GM19240 (cell line): ENCODE results near the gene LRRK1.

ENCODE experiments used
- DNase-seq: peaks from one replicate; pipeline ENCODE4 v3.0.0; 2011; ENCODE audit warnings: low spot score; ENCODE audit not compliant: insufficient read length

The LRRK1 gene

DNA sequence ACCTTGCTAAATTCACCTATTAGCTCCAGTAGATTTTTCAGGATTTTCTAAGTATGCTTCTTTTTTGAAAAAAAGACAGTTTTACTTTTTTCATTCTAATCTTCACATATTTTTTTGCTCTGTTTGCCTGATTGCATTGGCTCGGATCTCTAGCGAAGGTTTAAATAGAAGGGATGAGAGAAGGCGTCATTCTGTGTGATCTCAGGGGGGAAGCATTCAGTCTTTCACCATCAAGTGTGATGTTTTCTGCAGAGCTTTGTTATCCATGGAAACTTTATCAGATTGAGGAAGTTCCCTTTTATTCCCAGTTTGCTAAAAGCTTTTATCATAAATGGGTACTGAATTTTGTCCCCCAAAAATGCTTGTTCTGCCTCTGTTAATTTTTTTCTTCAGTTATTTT is 120.3 kb downstream of the LRRK1 start:
- no peak for DNase-seq

DNA sequence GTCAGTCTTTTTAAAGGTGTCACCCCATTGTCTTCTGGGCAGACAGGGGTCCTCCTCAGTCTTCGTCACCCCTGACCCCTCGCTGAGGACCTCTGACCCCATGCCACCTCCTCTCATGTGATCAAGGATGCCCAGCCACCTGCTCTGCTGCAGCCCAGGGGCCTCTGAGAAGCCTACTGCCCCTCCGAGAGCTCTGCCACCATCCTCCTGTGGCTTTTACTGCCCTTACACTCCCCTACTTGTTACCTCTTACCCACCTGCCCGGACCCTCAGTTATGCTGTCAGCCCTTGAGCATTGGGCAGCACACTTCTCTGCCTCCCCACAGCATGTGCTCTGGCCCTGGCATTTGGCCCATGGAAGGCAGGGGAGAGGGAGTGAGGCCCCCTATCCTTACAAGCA is 123.2 kb downstream of the LRRK1 start:
- DNase-seq: no peak

- DNase-seq: no peak
These were observed 123.9 kb downstream of the LRRK1 start for GRCh38 chr15:101043011-101043410.

GRCh38 chr15:101043911-101044624 is 124.9 kb downstream of the LRRK1 start:
- DNase-seq: no peak

DNA sequence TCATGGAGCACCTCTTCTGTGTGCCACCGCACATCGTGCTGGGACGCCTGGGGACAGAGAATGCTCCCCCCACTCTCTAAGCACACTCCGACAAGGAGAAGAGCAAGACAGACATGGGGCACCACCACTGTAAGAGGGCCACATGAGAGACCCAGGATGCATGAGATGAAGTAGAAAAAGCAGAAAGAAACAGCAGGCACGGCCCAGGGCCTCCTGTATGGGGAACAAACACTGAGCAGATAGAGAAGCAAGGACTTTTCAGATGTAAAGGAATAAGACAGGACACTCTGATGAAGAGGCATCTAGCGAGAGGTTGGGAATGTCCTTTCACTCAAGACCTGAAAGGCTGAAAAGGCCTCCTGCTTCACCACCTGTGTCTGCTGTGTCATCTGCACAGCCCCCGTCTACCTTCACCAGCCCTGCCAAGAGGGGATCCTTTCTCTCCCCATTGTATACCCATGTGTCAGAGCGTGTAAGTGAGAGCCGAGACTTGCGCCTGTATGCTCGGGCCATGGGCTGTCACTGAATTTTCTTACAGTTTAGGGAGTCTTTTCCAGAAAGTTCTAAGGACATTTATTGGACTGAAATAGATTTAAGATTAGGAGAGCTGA is 125.6 kb downstream of the LRRK1 start:
- no peak for DNase-seq

DNA sequence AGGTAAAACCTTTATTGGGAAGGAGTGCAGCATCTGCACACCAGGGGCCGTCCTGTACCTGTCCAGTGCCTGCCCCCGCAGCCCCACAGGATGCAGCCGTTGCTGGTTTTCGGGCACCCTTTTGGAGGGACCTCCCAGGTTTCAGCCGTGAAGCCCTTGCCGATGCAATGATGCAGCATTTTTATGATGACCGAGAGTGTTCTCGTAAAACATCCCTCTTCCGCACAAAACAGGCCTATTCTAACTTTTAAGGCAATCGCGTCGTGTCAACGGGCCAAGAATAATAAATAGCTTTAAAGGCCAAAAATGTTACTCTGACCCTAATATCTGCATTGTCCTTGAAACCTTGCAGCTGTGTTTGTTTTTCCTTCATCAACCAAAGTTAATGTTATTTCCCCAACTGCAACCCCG is 126.1 kb downstream of the LRRK1 start:
- DNase-seq: no peak

DNA sequence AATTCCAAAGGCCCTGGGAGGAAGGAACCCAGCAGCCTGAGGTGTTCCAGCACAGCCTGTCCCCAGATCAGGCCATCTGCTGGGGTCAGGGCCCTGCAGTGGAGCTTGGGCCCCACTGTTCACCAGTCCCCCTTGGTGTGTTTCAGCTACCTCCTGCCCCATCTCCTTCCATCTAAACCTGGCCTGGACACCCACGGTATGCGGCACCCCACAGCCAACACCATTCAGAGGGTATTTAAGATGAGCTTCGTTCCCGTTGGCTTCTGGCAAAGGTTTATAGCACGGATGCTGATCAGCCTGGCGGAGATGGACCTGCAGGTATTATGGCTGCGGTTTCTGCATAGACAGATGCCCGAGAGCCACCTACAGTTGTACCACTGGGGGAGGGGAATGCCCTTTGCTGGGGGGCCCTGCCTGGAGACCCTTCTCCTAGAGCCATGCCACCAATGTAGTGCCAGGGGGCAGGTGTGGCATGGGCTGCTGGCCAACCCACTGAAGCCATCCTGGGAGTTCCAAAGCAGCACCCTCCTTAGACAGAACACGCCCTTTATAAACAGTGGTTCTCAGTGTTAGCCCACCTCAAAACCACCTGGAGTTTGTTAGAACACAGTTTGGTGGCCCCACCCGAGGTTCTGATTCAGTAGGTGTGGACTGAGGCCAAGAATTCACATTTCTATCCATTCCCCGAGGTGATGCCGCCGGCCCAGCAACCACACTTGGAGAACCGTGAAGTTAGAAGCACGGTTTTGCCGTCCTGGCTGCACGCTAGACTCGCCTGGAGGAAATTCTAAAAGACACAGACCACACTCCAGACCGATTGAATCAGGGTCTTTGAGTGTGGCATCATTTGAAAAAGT is 126.9 kb downstream of the LRRK1 start:
- DNase-seq: no peak

GRCh38 chr15:101046826-101047225 is 127.7 kb downstream of the LRRK1 start:
- no peak for DNase-seq

GRCh38 chr15:101047301-101047781 is 128.2 kb downstream of the LRRK1 start:
- DNase-seq: no peak

GRCh38 chr15:101048176-101048575 is 129.0 kb downstream of the LRRK1 start:
- no peak for DNase-seq

DNA sequence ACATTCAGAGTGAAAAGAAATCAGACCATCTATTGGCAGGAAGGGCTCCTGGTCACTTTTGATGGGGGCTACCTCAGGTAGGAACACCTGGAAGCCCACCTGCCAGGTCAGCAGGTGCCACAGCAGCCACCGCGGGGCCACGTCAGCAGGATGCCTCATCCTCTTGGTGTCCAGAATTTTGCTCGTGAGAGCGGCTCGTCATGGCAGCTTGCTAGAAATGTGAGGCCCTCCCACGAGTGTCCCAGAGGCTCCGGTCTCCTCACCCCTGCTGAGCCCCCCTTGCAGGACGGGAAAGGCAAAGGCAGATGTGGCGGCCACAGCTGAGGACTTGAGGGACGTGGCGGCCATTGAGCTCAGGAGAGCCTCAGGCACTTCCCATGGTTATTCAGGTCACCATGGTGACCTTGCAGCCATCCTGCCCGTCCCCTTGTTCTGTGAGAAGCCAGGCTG is 129.4 kb downstream of the LRRK1 start:
- no peak for DNase-seq

GRCh38 chr15:101049282-101049681 is 130.1 kb downstream of the LRRK1 start:
- DNase-seq: no peak

- no peak for DNase-seq
These were observed 130.9 kb downstream of the LRRK1 start for GRCh38 chr15:101049856-101050622.

GRCh38 chr15:101050623-101051290 is 131.6 kb downstream of the LRRK1 start:
- no peak for DNase-seq

DNA sequence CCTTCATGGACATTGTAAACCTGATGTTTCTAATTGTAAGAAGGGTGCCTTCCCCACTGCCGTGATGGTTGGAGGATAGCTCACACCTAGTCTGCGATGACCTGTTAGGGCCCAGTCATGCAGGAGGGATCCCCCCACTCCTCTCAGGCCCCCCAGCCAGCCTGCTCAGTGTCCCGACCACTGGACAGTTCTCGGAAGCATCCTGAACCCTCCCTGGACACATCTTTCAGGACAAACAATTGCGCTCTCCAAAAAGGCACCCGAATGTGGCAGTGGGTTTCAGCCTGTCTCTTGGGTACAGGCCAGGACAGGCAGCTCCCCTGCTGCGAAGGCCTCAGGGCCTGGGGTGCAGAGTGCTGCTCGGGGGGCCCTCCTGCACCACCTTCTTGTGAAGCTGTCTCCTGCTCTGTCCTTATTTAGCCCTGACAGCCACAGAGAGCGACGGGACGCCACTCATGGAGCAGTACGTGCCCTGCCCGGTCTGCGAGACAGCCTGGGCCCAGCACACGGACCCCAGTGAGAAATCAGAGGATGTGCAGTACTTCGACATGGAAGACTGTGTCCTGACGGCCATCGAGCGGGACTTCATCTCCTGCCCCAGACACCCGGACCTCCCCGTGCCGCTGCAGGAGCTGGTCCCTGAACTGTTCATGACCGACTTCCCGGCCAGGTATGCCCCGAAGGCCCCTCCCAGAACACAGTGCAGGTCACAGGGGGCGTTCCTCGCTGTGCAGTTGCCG is 132.3 kb downstream of the LRRK1 start:
- no peak for DNase-seq

DNA sequence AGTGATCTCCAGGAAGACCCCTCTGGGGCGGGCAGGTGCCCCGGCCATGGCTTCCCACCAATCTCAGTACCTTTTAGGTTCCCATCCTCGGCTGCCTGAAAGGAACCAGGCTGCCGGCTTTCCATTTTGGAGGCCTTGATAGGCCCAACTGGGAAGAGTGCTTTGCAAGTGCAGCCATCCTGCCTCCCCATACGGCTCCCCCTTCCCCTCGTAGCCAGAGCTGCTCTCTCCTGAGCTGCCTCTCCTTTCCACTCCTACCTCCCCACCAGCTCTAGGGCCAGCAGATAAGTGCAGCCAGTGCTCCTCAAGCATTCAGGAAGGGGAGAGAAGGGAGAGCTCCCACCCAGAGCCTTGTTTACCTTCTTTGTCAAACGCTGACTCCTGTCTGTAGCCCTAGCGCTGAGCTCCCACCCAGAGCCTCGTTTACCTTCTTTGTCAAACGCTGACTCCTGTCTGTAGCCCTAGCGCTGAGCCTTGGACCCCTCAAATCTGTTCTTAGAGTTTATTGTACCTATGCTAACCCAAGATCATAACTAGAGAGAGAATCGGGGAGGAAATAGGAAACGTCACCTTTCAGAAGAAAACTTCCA is 133.0 kb downstream of the LRRK1 start:
- DNase-seq: no peak

DNA sequence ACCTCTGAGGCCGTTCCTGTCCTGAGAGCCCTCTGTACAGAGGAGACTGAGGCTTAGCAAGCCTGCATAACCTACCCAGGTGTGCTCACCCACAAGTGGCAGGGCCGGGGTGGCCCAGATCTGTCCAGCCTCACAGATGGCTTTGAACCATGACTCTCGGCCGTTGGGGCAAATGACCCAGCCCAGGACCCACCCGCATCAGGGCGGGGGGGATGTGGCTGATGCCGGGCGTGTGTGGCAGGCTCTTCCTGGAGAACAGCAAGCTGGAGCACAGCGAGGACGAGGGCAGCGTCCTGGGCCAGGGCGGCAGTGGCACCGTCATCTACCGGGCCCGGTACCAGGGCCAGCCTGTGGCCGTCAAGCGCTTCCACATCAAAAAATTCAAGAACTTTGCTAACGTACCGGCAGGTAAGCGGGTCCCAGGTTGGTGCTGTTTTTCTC is 133.5 kb downstream of the LRRK1 start:
- no peak for DNase-seq

GRCh38 chr15:101053261-101053660 is 134.1 kb downstream of the LRRK1 start:
- DNase-seq: no peak

- DNase-seq: no peak
These were observed 135.0 kb downstream of the LRRK1 start for GRCh38 chr15:101054116-101054515.

- DNase-seq: no peak
These were observed 135.8 kb downstream of the LRRK1 start for GRCh38 chr15:101054991-101055390.
